ENCODE data around the gene HSD17B8.

The HSD17B8 gene

DNA sequence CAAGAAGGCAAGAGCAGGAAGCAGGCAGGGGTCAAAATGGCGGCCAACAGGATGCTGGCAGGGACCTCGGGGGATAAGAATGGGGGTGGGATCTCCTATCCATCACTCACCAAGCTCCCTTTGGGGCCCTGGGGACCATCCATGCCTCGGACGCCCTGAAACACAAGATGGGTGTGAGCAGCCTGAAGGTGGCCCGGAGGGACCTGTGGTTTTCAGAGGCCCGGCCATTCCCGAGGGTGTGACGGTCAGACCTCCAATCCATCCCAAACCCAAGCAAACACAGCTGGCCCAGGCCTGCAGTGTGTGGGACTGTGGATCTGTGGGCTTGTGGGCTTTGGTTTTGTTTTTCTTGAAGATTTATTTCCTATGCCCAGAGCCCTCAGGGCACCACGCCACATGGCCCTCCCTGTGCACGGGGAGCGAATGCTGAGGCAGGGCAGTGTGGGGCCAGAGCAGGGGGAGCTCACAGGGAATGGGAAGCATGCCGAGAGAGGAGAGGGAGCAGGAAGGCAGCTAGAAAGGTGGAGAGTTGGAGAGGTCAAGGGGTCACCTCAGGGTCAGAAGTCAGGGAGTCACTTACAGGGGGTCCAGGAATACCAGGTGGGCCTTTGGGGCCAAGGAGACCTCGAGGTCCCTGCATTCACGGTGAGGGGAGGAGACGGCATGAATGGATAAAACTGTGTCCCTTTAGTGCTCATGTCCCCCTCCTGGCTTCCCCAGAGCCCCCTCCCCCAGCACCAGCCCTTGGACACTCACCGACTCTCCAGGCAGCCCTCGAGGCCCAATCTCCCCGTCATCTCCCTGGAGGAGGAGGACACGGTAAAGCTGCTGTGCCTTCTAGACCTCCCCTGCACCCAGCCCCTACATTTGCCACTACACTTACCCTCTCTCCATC, 26.7 kb upstream of the HSD17B8 start:
- H3K36me3 ChIP-seq (ENCODE audit: control insufficient read depth in 4 of 4, insufficient read depth in 4 of 4, low read length in 3 of 4): no peaks in the 10 kb centered on the region
- no peak for DNase-seq
- ChIA-PET CTCF (interaction anchor here (0.6 to 7.7 kb wide), 5 partner anchors 16 to 177 kb away, joined by 3 to 62 read pairs (median 3); no protein-coding TSS in a partner anchor), POLR2A (no interaction called here)
- H3K27me3 ChIP-seq (replicated peaks in 2 of 5; ENCODE audit: control insufficient read depth in 4 of 5, insufficient read depth in 5 of 5, low read length in 4 of 5): peaks cover 0 to 2% (median 0%) of the 10 kb centered on the region in 5 experiments
- H3K4me3 ChIP-seq (ENCODE audit: control insufficient read depth in 1 of 7, extremely low read depth in 1 of 7, insufficient read depth in 4 of 7, low read depth in 2 of 7, low read length in 6 of 7): no peak overlapping the region
- WGBS (ENCODE audit: insufficient coverage): 92% methylated on average over 14 of the region's 19 CpGs
- H3K27ac ChIP-seq (ENCODE audit: insufficient read depth in 1 of 2, low read depth in 1 of 2, low read length in 2 of 2, poor library complexity in 1 of 2, severe bottlenecking in 2 of 2): no peak overlapping the region
- no peaks in the 10 kb centered on the region for H3K9me3 ChIP-seq (ENCODE audit: control extremely low read depth in 1 of 5, control insufficient read depth in 4 of 5, insufficient read depth in 2 of 5, low read depth in 1 of 5, low read length in 4 of 5)
- peaks cover 0 to under 1% (median 0%) of the 10 kb centered on the region in 4 experiments for H3K4me1 ChIP-seq (ENCODE audit: control extremely low read depth in 1 of 4, control insufficient read depth in 4 of 4, insufficient read depth in 4 of 4, low read length in 3 of 4)

DNA sequence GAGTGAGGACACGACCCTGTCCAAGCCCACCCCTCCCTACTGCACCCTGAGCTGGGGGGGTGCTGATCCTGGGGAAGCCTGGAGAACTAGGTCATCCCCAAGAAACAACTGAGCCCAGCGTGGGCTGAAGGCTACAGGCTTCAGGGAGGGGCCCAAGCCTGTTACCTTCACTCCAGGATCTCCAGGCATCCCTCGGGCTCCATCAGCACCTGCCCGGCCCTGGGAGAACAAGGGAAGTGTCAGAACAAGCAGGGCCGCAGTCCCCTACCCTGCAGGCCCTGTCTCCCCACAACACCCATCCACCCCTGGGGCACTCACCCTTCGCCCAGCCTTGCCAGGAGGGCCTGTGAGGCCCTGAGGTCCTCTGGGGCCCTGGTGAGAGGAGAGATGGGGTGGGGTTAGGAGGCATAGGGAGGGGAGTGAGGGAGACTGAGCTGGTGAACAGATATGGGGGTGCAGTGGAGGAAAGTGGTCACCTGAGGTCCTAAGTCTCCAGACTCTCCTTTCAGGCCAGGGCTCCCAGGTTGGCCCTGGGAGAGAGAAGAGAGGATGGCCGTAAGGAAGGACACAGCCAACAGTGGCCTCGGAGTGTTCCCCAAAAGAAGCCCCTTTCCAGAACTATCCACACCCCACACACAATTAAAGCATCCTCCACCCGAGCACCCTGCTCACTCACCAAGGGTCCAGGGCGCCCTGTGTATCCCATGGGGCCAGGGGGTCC, 25.5 kb upstream of the HSD17B8 start:
- peaks cover 0 to 2% (median 0%) of the 10 kb centered on the region in 5 experiments for H3K27me3 ChIP-seq (replicated peaks in 2 of 5; ENCODE audit: control insufficient read depth in 4 of 5, insufficient read depth in 5 of 5, low read length in 4 of 5)
- H3K27ac ChIP-seq (ENCODE audit: insufficient read depth in 1 of 2, low read depth in 1 of 2, low read length in 2 of 2, poor library complexity in 1 of 2, severe bottlenecking in 2 of 2): no peak overlapping the region
- H3K4me3 ChIP-seq (ENCODE audit: control insufficient read depth in 1 of 7, extremely low read depth in 1 of 7, insufficient read depth in 4 of 7, low read depth in 2 of 7, low read length in 6 of 7): no peak overlapping the region
- POLR2A ChIA-PET: no interaction called here
- CTCF ChIA-PET: interaction anchor here (1.1 to 1.7 kb wide), 2 partner anchors 17 to 178 kb away, joined by 3 read pairs; no protein-coding TSS in a partner anchor
- DNase-seq: no peak
- H3K36me3 ChIP-seq (ENCODE audit: control insufficient read depth in 4 of 4, insufficient read depth in 4 of 4, low read length in 3 of 4): no peaks in the 10 kb centered on the region
- 100% methylated on average over 2 of the region's 10 CpGs for WGBS (ENCODE audit: insufficient coverage)
- H3K4me1 ChIP-seq (ENCODE audit: control extremely low read depth in 1 of 4, control insufficient read depth in 4 of 4, insufficient read depth in 4 of 4, low read length in 3 of 4): peaks cover 4 to 11% (median 7%) of the 10 kb centered on the region in 4 experiments
- H3K9me3 ChIP-seq (ENCODE audit: control extremely low read depth in 1 of 5, control insufficient read depth in 4 of 5, insufficient read depth in 2 of 5, low read depth in 1 of 5, low read length in 4 of 5): peaks cover 0 to 3% (median 0%) of the 10 kb centered on the region in 5 experiments

DNA sequence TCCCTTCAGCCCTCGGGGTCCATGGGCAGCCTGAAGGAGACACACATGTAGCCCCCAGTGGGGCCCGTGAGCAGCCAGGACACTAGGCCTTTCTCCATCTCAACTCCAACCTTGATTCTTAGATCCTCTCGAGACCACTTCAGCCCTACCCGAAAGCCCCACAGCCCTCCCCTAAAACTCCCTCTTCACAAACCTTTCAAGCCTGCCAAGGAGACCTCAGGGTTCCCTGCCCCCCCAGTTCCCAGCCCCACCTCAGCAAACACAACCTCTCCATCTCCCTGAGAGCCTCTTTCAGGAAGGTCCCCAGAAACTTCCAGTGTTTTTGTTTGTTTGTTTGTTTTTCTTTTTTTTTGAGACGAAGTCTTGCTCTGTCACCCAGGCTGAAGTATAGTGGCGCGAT, 23.3 kb upstream of the HSD17B8 start:
- Histone ChIP-seq H3K36me3 (ENCODE audit: control insufficient read depth in 4 of 4, insufficient read depth in 4 of 4, low read length in 3 of 4) (no peaks in the 10 kb centered on the region), H3K27ac (ENCODE audit: insufficient read depth in 1 of 2, low read depth in 1 of 2, low read length in 2 of 2, poor library complexity in 1 of 2, severe bottlenecking in 2 of 2) (no peak overlapping the region), H3K4me1 (ENCODE audit: control extremely low read depth in 1 of 4, control insufficient read depth in 4 of 4, insufficient read depth in 4 of 4, low read length in 3 of 4) (peaks cover 5 to 14% (median 10%) of the 10 kb centered on the region in 4 experiments), H3K4me3 (ENCODE audit: control insufficient read depth in 1 of 7, extremely low read depth in 1 of 7, insufficient read depth in 4 of 7, low read depth in 2 of 7, low read length in 6 of 7) (no peak overlapping the region), H3K9me3 (ENCODE audit: control extremely low read depth in 1 of 5, control insufficient read depth in 4 of 5, insufficient read depth in 2 of 5, low read depth in 1 of 5, low read length in 4 of 5) (peaks cover 0 to 3% (median 0%) of the 10 kb centered on the region in 5 experiments), H3K27me3 (replicated peaks in 2 of 5; ENCODE audit: control insufficient read depth in 4 of 5, insufficient read depth in 5 of 5, low read length in 4 of 5) (no peaks in the 10 kb centered on the region)
- DNase-seq: no peak
- ChIA-PET POLR2A (no interaction called here), CTCF (interaction anchor here (1.7 kb wide), 1 partner anchor 17 kb away, joined by 3 read pairs; no protein-coding TSS in a partner anchor)
- 100% methylated on average over 5 of the region's 7 CpGs for WGBS (ENCODE audit: insufficient coverage)

DNA sequence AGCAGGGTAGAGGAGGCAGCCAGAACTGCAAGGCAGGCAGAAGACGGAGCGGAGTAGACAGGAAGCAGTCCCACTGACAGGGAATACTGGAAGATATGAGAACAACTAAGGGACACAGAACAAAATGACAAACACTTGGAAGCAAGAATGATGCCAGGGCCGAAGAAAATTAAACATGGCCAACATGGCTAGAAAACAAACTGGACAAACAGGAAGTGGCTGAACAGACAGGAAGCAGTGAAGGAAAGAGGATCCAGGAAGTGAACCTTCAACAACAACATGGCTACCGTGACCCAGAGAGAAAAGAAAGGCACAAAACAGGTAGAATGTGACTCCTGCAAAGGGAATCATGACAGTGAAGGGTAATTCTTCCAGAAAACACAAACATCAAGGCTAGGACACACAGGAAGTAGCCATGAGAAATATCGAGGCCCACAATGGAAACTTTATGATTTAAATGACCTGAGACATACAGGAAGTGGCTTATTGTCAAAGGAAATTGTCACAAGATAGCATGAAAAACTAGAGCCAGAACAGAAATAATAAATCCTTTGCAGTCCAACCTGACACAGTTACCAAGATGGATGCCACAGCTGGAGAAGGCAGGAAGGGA, 21.3 kb upstream of the HSD17B8 start:
- 69% methylated on average over 5 of the region's 5 CpGs for WGBS (ENCODE audit: insufficient coverage)
- Histone ChIP-seq H3K27ac (ENCODE audit: insufficient read depth in 1 of 2, low read depth in 1 of 2, low read length in 2 of 2, poor library complexity in 1 of 2, severe bottlenecking in 2 of 2) (no peak overlapping the region), H3K4me3 (ENCODE audit: control insufficient read depth in 1 of 7, extremely low read depth in 1 of 7, insufficient read depth in 4 of 7, low read depth in 2 of 7, low read length in 6 of 7) (peak overlapping the region in 2 of 7 experiments; percentile 13 to 30), H3K4me1 (ENCODE audit: control extremely low read depth in 1 of 4, control insufficient read depth in 4 of 4, insufficient read depth in 4 of 4, low read length in 3 of 4) (peaks cover 5 to 14% (median 10%) of the 10 kb centered on the region in 4 experiments), H3K9me3 (ENCODE audit: control extremely low read depth in 1 of 5, control insufficient read depth in 4 of 5, insufficient read depth in 2 of 5, low read depth in 1 of 5, low read length in 4 of 5) (peaks cover 0 to 3% (median 0%) of the 10 kb centered on the region in 5 experiments), H3K27me3 (replicated peaks in 2 of 5; ENCODE audit: control insufficient read depth in 4 of 5, insufficient read depth in 5 of 5, low read length in 4 of 5) (peaks cover 0 to 2% (median 0%) of the 10 kb centered on the region in 5 experiments), H3K36me3 (ENCODE audit: control insufficient read depth in 4 of 4, insufficient read depth in 4 of 4, low read length in 3 of 4) (no peaks in the 10 kb centered on the region)
- ChIA-PET CTCF (interaction anchor here (1.0 to 1.8 kb wide), 5 partner anchors 10 to 59 kb away, joined by 3 to 7 read pairs (median 5); no protein-coding TSS in a partner anchor), POLR2A (interaction anchor here (0.6 kb wide), 1 partner anchor 32 kb away, joined by 3 read pairs; no protein-coding TSS in a partner anchor)
- DNase-seq: no peak

DNA sequence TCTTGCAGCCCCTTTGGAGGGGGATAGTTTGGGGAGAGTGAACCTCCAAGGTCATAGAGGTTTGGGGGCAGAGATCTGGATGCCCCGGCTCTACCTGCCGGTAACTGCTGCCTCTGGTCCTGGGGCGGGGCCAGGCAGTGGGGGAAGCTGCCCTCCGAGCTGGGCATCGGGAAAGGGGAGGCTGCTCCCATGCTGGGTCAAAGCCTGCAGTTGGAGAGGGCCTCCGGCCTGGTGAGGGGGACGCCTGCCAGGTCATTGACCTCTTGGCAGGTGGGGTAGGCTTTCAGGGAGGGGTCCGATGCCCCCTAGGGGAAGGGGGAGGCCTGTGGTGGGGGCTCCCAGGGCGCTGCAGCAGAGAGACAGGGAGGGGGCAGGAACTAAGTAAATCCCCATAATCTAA, 19.3 kb upstream of the HSD17B8 start:
- POLR2A ChIA-PET: no interaction called here
- H3K9me3 ChIP-seq (ENCODE audit: control extremely low read depth in 1 of 5, control insufficient read depth in 4 of 5, insufficient read depth in 2 of 5, low read depth in 1 of 5, low read length in 4 of 5): peaks cover 0 to 3% (median 0%) of the 10 kb centered on the region in 5 experiments
- H3K27ac ChIP-seq (ENCODE audit: insufficient read depth in 1 of 2, low read depth in 1 of 2, low read length in 2 of 2, poor library complexity in 1 of 2, severe bottlenecking in 2 of 2): no peak overlapping the region
- DNase-seq: no peak
- no peaks in the 10 kb centered on the region for H3K36me3 ChIP-seq (ENCODE audit: control insufficient read depth in 4 of 4, insufficient read depth in 4 of 4, low read length in 3 of 4)
- peaks cover 5 to 14% (median 10%) of the 10 kb centered on the region in 4 experiments for H3K4me1 ChIP-seq (ENCODE audit: control extremely low read depth in 1 of 4, control insufficient read depth in 4 of 4, insufficient read depth in 4 of 4, low read length in 3 of 4)
- CTCF ChIA-PET: no interaction called here
- H3K27me3 ChIP-seq (replicated peaks in 2 of 5; ENCODE audit: control insufficient read depth in 4 of 5, insufficient read depth in 5 of 5, low read length in 4 of 5): peaks cover 0 to 6% (median 2%) of the 10 kb centered on the region in 5 experiments
- no peak overlapping the region for H3K4me3 ChIP-seq (ENCODE audit: control insufficient read depth in 1 of 7, extremely low read depth in 1 of 7, insufficient read depth in 4 of 7, low read depth in 2 of 7, low read length in 6 of 7)
- 100% methylated on average over 4 of the region's 9 CpGs for WGBS (ENCODE audit: insufficient coverage)

DNA sequence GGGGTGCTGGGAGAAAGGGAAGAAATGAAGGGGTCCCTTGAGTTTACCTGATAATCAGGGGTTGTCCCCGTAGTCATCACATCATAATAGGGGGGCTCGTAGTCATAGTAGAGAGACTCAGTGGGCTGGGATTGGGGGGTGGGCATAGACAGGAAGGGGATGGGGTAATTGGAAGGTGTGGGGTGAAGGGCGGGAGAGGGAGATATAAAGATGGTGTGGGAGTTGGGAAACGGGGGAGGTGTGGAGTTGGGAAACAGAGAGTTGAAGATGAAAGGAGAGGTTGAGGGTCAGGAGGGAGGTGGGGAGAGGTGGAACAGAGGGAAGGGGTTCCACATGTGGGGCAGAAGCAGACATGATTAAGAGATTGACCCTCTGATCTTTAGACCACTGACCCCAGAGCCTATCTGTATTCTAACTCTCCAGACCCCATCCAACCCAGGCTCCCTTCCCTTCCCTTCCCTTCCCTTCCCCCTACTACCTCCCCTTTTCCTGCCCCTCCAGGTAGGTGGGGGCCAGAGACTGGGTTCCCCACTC, 18.7 kb upstream of the HSD17B8 start:
- ChIA-PET POLR2A (no interaction called here), CTCF (interaction anchor here (0.8 kb wide), 1 partner anchor 63 kb away, joined by 3 read pairs; no protein-coding TSS in a partner anchor)
- H3K4me3 ChIP-seq (ENCODE audit: control insufficient read depth in 1 of 7, extremely low read depth in 1 of 7, insufficient read depth in 4 of 7, low read depth in 2 of 7, low read length in 6 of 7): no peak overlapping the region
- no peak for DNase-seq
- H3K4me1 ChIP-seq (ENCODE audit: control extremely low read depth in 1 of 4, control insufficient read depth in 4 of 4, insufficient read depth in 4 of 4, low read length in 3 of 4): peaks cover 5 to 14% (median 10%) of the 10 kb centered on the region in 4 experiments
- 95% methylated on average over 4 of the region's 4 CpGs for WGBS (ENCODE audit: insufficient coverage)
- H3K36me3 ChIP-seq (ENCODE audit: control insufficient read depth in 4 of 4, insufficient read depth in 4 of 4, low read length in 3 of 4): no peaks in the 10 kb centered on the region
- H3K27ac ChIP-seq (ENCODE audit: insufficient read depth in 1 of 2, low read depth in 1 of 2, low read length in 2 of 2, poor library complexity in 1 of 2, severe bottlenecking in 2 of 2): no peak overlapping the region
- H3K9me3 ChIP-seq (ENCODE audit: control extremely low read depth in 1 of 5, control insufficient read depth in 4 of 5, insufficient read depth in 2 of 5, low read depth in 1 of 5, low read length in 4 of 5): peaks cover 0 to 3% (median 0%) of the 10 kb centered on the region in 5 experiments
- peaks cover 1 to 11% (median 2%) of the 10 kb centered on the region in 5 experiments for H3K27me3 ChIP-seq (replicated peaks in 2 of 5; ENCODE audit: control insufficient read depth in 4 of 5, insufficient read depth in 5 of 5, low read length in 4 of 5)
